ENCODE data around the gene PITPNB. TPM values are rescaled to one million over a fixed set of nuclear protein-coding genes. Genes with fewer than 3 reads are reported as not detected.

Gene PITPNB
- total RNA-seq, 1 donor from 2014 or later, result 74.4 TPM

GRCh38 chr22:27834364-27835185 is 84.5 kb downstream of the PITPNB start:
- H3K4me1 Mint-ChIP-seq (ENCODE audit: low read depth), result no peaks in the 10 kb centered on the region
- no peak overlapping the region for H3K27ac Mint-ChIP-seq
- no peak overlapping the region for H3K4me3 Mint-ChIP-seq (ENCODE audit: low read depth)
- no peak for TF ChIP-seq CTCF (IDR thresholded peaks at IDR 0.05; ENCODE audit: unreplicated experiment)
- H3K9me3 Mint-ChIP-seq (ENCODE audit: low read depth), result peaks cover 5% of the 10 kb centered on the region
- H3K27me3 Mint-ChIP-seq, result peaks cover 3% of the 10 kb centered on the region
- DNase-seq (ENCODE audit: low spot score, unreplicated experiment), result no peak
- peaks cover 2% of the 10 kb centered on the region for H3K36me3 Mint-ChIP-seq (ENCODE audit: insufficient read depth)

GRCh38 chr22:27833803-27834202 is 85.3 kb downstream of the PITPNB start:
- peaks cover 5% of the 10 kb centered on the region for H3K9me3 Mint-ChIP-seq (ENCODE audit: low read depth)
- peaks cover 3% of the 10 kb centered on the region for H3K27me3 Mint-ChIP-seq
- H3K27ac Mint-ChIP-seq, result no peak overlapping the region

GRCh38 chr22:27832606-27833005 is 86.5 kb downstream of the PITPNB start:
- Mint-ChIP-seq H3K27ac (no peak overlapping the region), H3K9me3 (ENCODE audit: low read depth) (peaks cover 3% of the 10 kb centered on the region), H3K4me3 (ENCODE audit: low read depth) (no peak overlapping the region), H3K4me1 (ENCODE audit: low read depth) (no peaks in the 10 kb centered on the region), H3K27me3 (peaks cover 3% of the 10 kb centered on the region), H3K36me3 (ENCODE audit: insufficient read depth) (no peaks in the 10 kb centered on the region)
- no peak for TF ChIP-seq CTCF (IDR thresholded peaks at IDR 0.05; ENCODE audit: unreplicated experiment)
- DNase-seq (ENCODE audit: low spot score, unreplicated experiment), result no peak

More at GRCh38 chr22:27833803-27834202, 85.3 kb downstream of the PITPNB start:
- no peak for TF ChIP-seq CTCF (IDR thresholded peaks at IDR 0.05; ENCODE audit: unreplicated experiment)
- Mint-ChIP-seq H3K36me3 (ENCODE audit: insufficient read depth) (peaks cover 2% of the 10 kb centered on the region), H3K4me3 (ENCODE audit: low read depth) (no peak overlapping the region), H3K4me1 (ENCODE audit: low read depth) (no peaks in the 10 kb centered on the region)
- no peak for DNase-seq (ENCODE audit: low spot score, unreplicated experiment)

- no peak overlapping the region for H3K4me3 Mint-ChIP-seq (ENCODE audit: low read depth)
- no peak for DNase-seq (ENCODE audit: low spot score, unreplicated experiment)
- no peak overlapping the region for H3K27ac Mint-ChIP-seq
- no peak for TF ChIP-seq CTCF (IDR thresholded peaks at IDR 0.05; ENCODE audit: unreplicated experiment)
- H3K36me3 Mint-ChIP-seq (ENCODE audit: insufficient read depth), result no peaks in the 10 kb centered on the region
- H3K4me1 Mint-ChIP-seq (ENCODE audit: low read depth), result no peaks in the 10 kb centered on the region
- H3K27me3 Mint-ChIP-seq, result peaks cover 3% of the 10 kb centered on the region
- no peaks in the 10 kb centered on the region for H3K9me3 Mint-ChIP-seq (ENCODE audit: low read depth)
Measured at GRCh38 chr22:27829620-27830019, 89.4 kb downstream of the PITPNB start.

- Mint-ChIP-seq H3K27me3 (no peaks in the 10 kb centered on the region), H3K36me3 (ENCODE audit: insufficient read depth) (no peaks in the 10 kb centered on the region), H3K27ac (no peak overlapping the region), H3K4me1 (ENCODE audit: low read depth) (no peaks in the 10 kb centered on the region), H3K4me3 (ENCODE audit: low read depth) (no peak overlapping the region), H3K9me3 (ENCODE audit: low read depth) (no peaks in the 10 kb centered on the region)
- no peak for DNase-seq (ENCODE audit: low spot score, unreplicated experiment)
- TF ChIP-seq CTCF (IDR thresholded peaks at IDR 0.05; ENCODE audit: unreplicated experiment), result no peak
Measured at GRCh38 chr22:27827604-27828587, 91.2 kb downstream of the PITPNB start.
